DOHH2 (cell line): ENCODE data around the gene OR2S2.
"Not testable (repeated sequence)": the region's sequence is repeated elsewhere in the genome, so short reads cannot be mapped to it uniquely, and the experiment has no call there.

Source experiments
- H3F3A ChIP-seq: fragments of 200-600 bp; sonication (generic), shearing (Covaris generic); 2 replicates; pipeline ENCODE4 v1.6.0; 2016; ENCODE audit warnings: antibody characterized with exemption, mild to moderate bottlenecking; ENCODE audit not compliant: control insufficient read depth, insufficient read depth
- H3K27ac ChIP-seq: fragments of 200-600 bp; sonication (generic); 2 replicates; pipeline ENCODE4 v1.5.1; 2014; ENCODE audit warnings: low read depth, mild to moderate bottlenecking, low read length, moderate library complexity
- H3K27me3 ChIP-seq: fragments of 200-600 bp; sonication (generic); 2 replicates; pipeline ENCODE4 v1.6.1; 2014; ENCODE audit warnings: mild to moderate bottlenecking, low read length, mixed read lengths; ENCODE audit not compliant: control insufficient read depth
- H3K36me3 ChIP-seq: fragments of 200-600 bp; sonication (generic); 2 replicates; pipeline ENCODE4 v1.6.1; 2014; ENCODE audit warnings: mild to moderate bottlenecking, low read length, moderate library complexity, mixed read lengths; ENCODE audit not compliant: control insufficient read depth
- H3K4me1 ChIP-seq: fragments of 200-600 bp; sonication (generic); 2 replicates; pipeline ENCODE4 v1.6.1; 2014; ENCODE audit warnings: mild to moderate bottlenecking, low read length, mixed read lengths; ENCODE audit not compliant: control insufficient read depth
- H3K4me2 ChIP-seq: fragments of 200-600 bp; sonication (generic); 2 replicates; pipeline ENCODE4 v1.6.0; 2014; ENCODE audit warnings: mild to moderate bottlenecking, low read length, moderate library complexity
- H3K4me3 ChIP-seq: fragments of 200-600 bp; sonication (generic); 2 replicates; pipeline ENCODE4 v1.5.1; 2014; ENCODE audit warnings: mild to moderate bottlenecking, low read length, mixed read lengths
- H3K79me2 ChIP-seq: fragments of 200-600 bp; sonication (generic); 2 replicates; pipeline ENCODE4 v1.6.1; 2014; ENCODE audit warnings: mild to moderate bottlenecking, low read length, mixed read lengths; ENCODE audit not compliant: control insufficient read depth
- H3K9me2 ChIP-seq: fragments of 200-600 bp; sonication (generic); replicated peaks from 2 replicates; pipeline ENCODE4 v1.6.1; 2014; ENCODE audit warnings: mild to moderate bottlenecking, low read length, mixed read lengths; ENCODE audit not compliant: control insufficient read depth
- H3K9me3 ChIP-seq: fragments of 200-600 bp; sonication (generic); 2 replicates; pipeline ENCODE4 v1.6.1; 2014; ENCODE audit warnings: antibody characterized with exemption, low read length, mixed read lengths; ENCODE audit not compliant: control insufficient read depth, insufficient read depth
- H4K20me1 ChIP-seq: fragments of 200-600 bp; sonication (generic); 2 replicates; pipeline ENCODE4 v1.6.0; 2014; ENCODE audit warnings: low read depth, mild to moderate bottlenecking, antibody characterized with exemption, low read length, moderate library complexity; ENCODE audit not compliant: control insufficient read depth, insufficient read depth
- CTCF ChIP-seq: fragments of 200-600 bp; sonication (generic); IDR thresholded peaks from one replicate; pipeline ENCODE4 v1.5.1; 2014; ENCODE audit warnings: antibody characterized with exemption, mild to moderate bottlenecking, low read depth, low read length; ENCODE audit not compliant: poor library complexity, severe bottlenecking
- EZH2phosphoT487 ChIP-seq: fragments of 200-600 bp; sonication (generic); IDR thresholded peaks from 2 replicates; pipeline ENCODE4 v1.6.1; 2017; ENCODE audit warnings: borderline replicate concordance, mild to moderate bottlenecking, antibody characterized with exemption, low read length, moderate library complexity, mixed read lengths

Gene OR2S2

DNA sequence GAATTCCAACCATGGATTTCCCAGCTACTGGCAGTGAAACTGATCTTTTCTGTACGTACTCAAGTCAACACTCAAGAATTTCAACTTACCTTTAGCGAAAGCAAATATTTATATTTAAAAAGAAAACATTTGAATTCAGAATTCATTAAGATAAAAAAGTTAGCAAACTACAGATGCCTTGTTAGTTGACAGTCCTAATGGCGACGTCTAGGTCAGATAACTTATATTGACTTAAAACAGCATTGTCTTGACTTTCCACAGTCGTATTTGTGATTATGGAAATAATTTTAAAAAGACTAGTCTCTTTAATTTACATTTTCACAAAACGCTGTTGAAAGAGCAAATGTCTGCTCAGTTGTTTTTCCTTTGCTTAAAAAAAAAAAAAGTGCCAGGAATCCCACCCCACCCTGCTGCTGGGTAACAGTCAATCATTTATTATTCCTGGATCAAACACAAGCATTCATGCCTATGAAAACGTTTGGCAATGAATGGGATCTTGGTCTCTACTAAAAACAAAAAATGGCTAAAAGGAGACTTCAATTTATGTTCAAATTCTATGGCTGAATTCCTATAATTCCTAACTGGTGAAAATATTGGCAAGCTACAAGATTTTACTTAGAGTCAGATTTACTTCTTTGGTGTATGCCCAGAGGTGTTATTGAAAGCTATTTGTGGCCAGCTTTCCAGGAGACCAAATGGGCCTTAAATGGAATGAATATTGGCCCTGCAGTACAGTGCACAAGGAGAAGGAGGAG lies 22.0 kb downstream of the OR2S2 start:
- Histone ChIP-seq H3K79me2 (no peaks in the 10 kb centered on the region), H3K9me2 (no peaks in the 10 kb centered on the region), H4K20me1 (no peaks in the 10 kb centered on the region), H3K9me3 (no peaks in the 10 kb centered on the region), H3K4me1 (peaks cover 44% of the 10 kb centered on the region), H3K36me3 (no peaks in the 10 kb centered on the region), H3F3A (peaks cover 13% of the 10 kb centered on the region), H3K4me3 (no peak overlapping the region), H3K27me3 (no peaks in the 10 kb centered on the region), H3K4me2 (no peak overlapping the region), H3K27ac (no peak overlapping the region)
- TF ChIP-seq EZH2phosphoT487 (no peak), CTCF (no peak)

- no peak overlapping the region for H3K4me3 ChIP-seq
- no peaks in the 10 kb centered on the region for H3K9me2 ChIP-seq
- no peaks in the 10 kb centered on the region for H3K27me3 ChIP-seq
- H3K4me2 ChIP-seq = no peak overlapping the region
- H3F3A ChIP-seq = peaks cover 13% of the 10 kb centered on the region
- TF ChIP-seq CTCF (no peak), EZH2phosphoT487 (no peak)
- H3K36me3 ChIP-seq = no peaks in the 10 kb centered on the region
- H3K27ac ChIP-seq = no peak overlapping the region
- no peaks in the 10 kb centered on the region for H3K9me3 ChIP-seq
- H3K4me1 ChIP-seq = peaks cover 37% of the 10 kb centered on the region
- no peaks in the 10 kb centered on the region for H4K20me1 ChIP-seq
- no peaks in the 10 kb centered on the region for H3K79me2 ChIP-seq
Observed at GRCh38 chr9:35935261-35935660, 22.7 kb downstream of the OR2S2 start.

GRCh38 chr9:35934069-35934468 lies 23.9 kb downstream of the OR2S2 start:
- not testable (repeated sequence) for H3F3A ChIP-seq, H3K79me2 ChIP-seq, H3K9me3 ChIP-seq, H3K27ac ChIP-seq, H3K36me3 ChIP-seq, H3K4me3 ChIP-seq, H3K9me2 ChIP-seq, H3K4me2 ChIP-seq, H3K27me3 ChIP-seq, H4K20me1 ChIP-seq
- peaks cover 26% of the 10 kb centered on the region for H3K4me1 ChIP-seq

- no peaks in the 10 kb centered on the region for H3K79me2 ChIP-seq
- H3K27ac ChIP-seq = no peak overlapping the region
- no peak overlapping the region for H3K4me2 ChIP-seq
- H3F3A ChIP-seq = peaks cover 7% of the 10 kb centered on the region
- TF ChIP-seq CTCF (no peak), EZH2phosphoT487 (no peak)
- no peaks in the 10 kb centered on the region for H4K20me1 ChIP-seq
- no peaks in the 10 kb centered on the region for H3K27me3 ChIP-seq
- no peaks in the 10 kb centered on the region for H3K36me3 ChIP-seq
- no peaks in the 10 kb centered on the region for H3K9me3 ChIP-seq
- H3K4me1 ChIP-seq = peaks cover 21% of the 10 kb centered on the region
- H3K4me3 ChIP-seq = no peak overlapping the region
- H3K9me2 ChIP-seq = no peaks in the 10 kb centered on the region
Observed at GRCh38 chr9:35933550-35934067, 24.3 kb downstream of the OR2S2 start.
